ENCODE results near the gene NAV2. TPM values are rescaled to one million over a fixed set of nuclear protein-coding genes. Genes with fewer than 3 reads are reported as not detected.

The NAV2 gene
- total RNA-seq, 3 donors from 2014 or later = 21.9 to 65.9 (median 30.9) TPM

DNA sequence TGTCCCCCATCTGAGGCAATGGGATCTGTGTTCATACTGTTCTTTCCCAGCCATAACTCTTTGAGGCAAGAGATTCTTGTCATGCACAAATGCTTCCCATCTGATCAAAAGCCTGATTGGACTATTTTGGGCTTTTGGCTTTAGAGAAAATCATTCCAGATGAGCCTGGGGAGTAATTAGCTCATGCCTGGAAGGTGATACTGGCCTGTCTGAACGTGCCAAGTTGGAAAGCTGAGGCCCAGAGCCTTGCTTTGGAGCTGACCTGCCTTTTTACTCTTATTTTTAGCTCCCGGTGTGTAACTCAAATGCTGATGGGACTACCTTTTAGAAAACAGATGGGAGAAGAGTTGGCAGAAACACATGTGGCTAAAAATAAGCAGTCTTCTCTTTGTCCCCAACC is 342.7 kb downstream of the NAV2 start:
- ATAC-seq (no peak), DNase-seq (no peak)
- intact Hi-C loops (cut with DNase I, micrococcal nuclease) = no loop called here
- Histone ChIP-seq H3K4me1 (ENCODE audit: low read depth) (no peaks in the 10 kb centered on the region), H3K4me3 (no peak overlapping the region), H3K9me3 (no peaks in the 10 kb centered on the region), H3K36me3 (ENCODE audit: low read depth) (no peaks in the 10 kb centered on the region)
- no peak for TF ChIP-seq CTCF (IDR thresholded peaks at IDR 0.05)

- no peaks in the 10 kb centered on the region for H3K4me1 ChIP-seq (ENCODE audit: low read depth)
- no peak for TF ChIP-seq CTCF (IDR thresholded peaks at IDR 0.05)
- intact Hi-C loops (cut with DNase I, micrococcal nuclease) = no loop called here
Measured at GRCh38 chr11:20056109-20056949, 343.7 kb downstream of the NAV2 start.

DNA sequence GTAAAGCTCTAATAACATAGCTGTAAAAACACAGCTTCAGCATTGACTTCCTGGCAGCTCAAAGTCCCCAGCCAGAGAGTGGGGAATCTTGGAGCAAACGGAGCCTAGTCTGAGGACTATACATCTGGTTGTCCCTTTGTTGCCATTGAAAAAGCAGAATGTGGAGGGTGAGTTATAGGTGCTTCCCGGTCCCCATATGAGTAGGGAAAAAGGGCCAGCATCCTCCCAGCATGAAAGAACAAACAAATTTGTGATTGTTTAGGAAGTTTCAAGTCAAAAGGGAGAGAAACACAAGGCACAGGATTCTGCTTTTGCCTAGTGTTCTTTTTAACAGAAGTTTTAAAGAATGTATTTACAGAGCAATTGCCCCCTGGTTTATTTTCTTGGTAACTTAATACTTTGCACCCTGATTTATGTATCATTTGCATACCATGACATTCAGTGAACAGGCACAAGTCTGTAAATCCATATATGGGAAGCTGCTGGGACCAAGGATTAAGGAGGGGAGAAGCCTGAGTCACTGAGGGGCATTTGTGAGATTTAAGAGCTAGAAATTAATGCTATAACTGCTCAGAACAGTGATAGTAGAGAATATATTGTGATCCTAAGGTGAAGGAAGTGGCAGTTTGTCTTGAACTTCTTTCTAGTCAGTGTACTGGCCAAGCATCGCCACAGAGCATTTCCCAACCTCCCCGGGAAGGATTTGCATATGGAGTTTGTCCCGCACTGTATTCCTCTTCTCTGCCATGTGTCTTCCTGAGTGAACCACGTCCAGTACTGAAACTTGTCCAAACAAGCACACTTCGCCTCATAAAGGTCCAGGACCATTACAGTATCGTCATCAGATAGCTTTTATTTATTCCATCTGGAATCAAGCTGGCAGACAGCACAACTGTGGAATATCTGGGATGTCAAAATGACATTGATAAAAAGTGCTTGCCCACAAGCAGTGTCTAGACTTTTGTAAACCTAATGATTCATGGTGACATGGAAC is 344.6 kb downstream of the NAV2 start:
- Histone ChIP-seq H3K4me1 (ENCODE audit: low read depth) (no peaks in the 10 kb centered on the region), H3K36me3 (ENCODE audit: low read depth) (no peaks in the 10 kb centered on the region), H3K9me3 (no peaks in the 10 kb centered on the region), H3K4me3 (no peak overlapping the region)
- intact Hi-C loops (cut with DNase I, micrococcal nuclease) = no loop called here
- TF ChIP-seq CTCF (IDR thresholded peaks at IDR 0.05) = no peak
- ATAC-seq = no peak
- DNase-seq = no peak

More at GRCh38 chr11:20056109-20056949, 343.7 kb downstream of the NAV2 start:
- H3K36me3 ChIP-seq (ENCODE audit: low read depth) = no peaks in the 10 kb centered on the region
- ATAC-seq (no peak), DNase-seq (peak in 1 of 3 donors; percentile 29)
- H3K4me3 ChIP-seq = no peak overlapping the region
- no peaks in the 10 kb centered on the region for H3K9me3 ChIP-seq

- ATAC-seq (no peak), DNase-seq (no peak)
- no peaks in the 10 kb centered on the region for H3K9me3 ChIP-seq
- intact Hi-C loops (cut with DNase I, micrococcal nuclease) = no loop called here
- no peaks in the 10 kb centered on the region for H3K36me3 ChIP-seq (ENCODE audit: low read depth)
- H3K4me3 ChIP-seq = no peak overlapping the region
- H3K4me1 ChIP-seq (ENCODE audit: low read depth) = no peaks in the 10 kb centered on the region
- TF ChIP-seq CTCF (IDR thresholded peaks at IDR 0.05) = no peak
Measured at GRCh38 chr11:20058749-20059458, 346.3 kb downstream of the NAV2 start.

DNA sequence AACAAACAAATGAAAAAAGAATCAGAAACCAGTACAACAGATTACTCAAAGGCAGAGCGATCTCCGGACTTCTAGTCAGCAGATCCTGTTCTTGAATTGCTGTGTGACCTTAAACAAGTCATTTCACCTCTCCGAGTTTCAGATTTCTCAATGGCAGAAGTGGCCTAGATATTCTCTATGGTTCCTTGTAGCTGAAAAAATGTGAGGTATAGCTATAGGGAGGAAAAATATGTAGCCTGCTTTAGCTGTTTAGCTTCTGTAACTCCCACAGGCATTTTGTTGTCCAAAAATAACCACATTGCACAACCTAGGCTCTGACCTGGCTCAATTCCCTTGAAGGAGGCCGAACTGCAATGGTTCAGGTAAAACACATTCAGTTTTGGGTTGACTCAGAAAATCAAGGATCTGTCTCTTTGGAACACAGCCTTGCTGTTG is 347.0 kb downstream of the NAV2 start:
- ATAC-seq (no peak), DNase-seq (no peak)
- no peaks in the 10 kb centered on the region for H3K9me3 ChIP-seq
- intact Hi-C loops (cut with DNase I, micrococcal nuclease) = no loop called here
- no peak for TF ChIP-seq CTCF (IDR thresholded peaks at IDR 0.05)
- H3K36me3 ChIP-seq (ENCODE audit: low read depth) = no peaks in the 10 kb centered on the region
- H3K4me1 ChIP-seq (ENCODE audit: low read depth) = no peaks in the 10 kb centered on the region
- no peak overlapping the region for H3K4me3 ChIP-seq

Data from mucosa of descending colon (tissue), 3 donors.